ENCODE results near the gene PITPNC1. TPM values are rescaled to one million over a fixed set of nuclear protein-coding genes. Genes with fewer than 3 reads are reported as not detected.

PITPNC1 gene
- polyA plus RNA-seq, 1 experiment: 9.1 TPM

GRCh38 chr17:67520916-67521774 lies 144.1 kb downstream of the PITPNC1 start:
- CTCF ChIA-PET: interaction anchor here (0.5 kb wide), 1 partner anchor 108 kb away, joined by 3 read pairs; no protein-coding TSS in a partner anchor
- no peak overlapping the region for H3K4me3 ChIP-seq (ENCODE audit: low read depth, low read length)
- no peak overlapping the region for H3K27ac ChIP-seq (ENCODE audit: low read depth, low read length)
- DNase-seq (ENCODE audit: low read depth, low spot score): no peak
- no peaks in the 10 kb centered on the region for H3K27me3 ChIP-seq (ENCODE audit: control insufficient read depth, insufficient read depth, low read length)
- TF ChIP-seq, protein P1, sequence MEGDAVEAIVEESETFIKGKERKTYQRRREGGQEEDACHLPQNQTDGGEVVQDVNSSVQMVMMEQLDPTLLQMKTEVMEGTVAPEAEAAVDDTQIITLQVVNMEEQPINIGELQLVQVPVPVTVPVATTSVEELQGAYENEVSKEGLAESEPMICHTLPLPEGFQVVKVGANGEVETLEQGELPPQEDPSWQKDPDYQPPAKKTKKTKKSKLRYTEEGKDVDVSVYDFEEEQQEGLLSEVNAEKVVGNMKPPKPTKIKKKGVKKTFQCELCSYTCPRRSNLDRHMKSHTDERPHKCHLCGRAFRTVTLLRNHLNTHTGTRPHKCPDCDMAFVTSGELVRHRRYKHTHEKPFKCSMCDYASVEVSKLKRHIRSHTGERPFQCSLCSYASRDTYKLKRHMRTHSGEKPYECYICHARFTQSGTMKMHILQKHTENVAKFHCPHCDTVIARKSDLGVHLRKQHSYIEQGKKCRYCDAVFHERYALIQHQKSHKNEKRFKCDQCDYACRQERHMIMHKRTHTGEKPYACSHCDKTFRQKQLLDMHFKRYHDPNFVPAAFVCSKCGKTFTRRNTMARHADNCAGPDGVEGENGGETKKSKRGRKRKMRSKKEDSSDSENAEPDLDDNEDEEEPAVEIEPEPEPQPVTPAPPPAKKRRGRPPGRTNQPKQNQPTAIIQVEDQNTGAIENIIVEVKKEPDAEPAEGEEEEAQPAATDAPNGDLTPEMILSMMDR (IDR thresholded peaks at IDR 0.05; ENCODE audit: low read depth, low read length): no peak
- H3K9me3 ChIP-seq (ENCODE audit: control insufficient read depth, insufficient read depth, low read length): no peaks in the 10 kb centered on the region
- POLR2A ChIA-PET: no interaction called here

DNA sequence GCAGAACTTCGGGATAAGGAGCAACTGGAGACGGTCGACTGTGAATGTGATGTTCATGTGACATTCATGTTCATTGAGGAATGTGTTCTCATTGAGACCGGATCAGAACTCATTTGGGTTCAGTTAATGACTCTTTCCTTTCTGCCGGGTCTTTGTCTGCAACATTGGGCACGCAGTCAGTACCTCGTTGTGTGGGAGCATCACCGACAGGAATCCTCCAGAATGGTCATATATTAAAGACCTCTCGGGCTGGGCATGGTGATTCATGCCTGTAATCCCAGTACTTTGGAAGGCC lies 144.6 kb downstream of the PITPNC1 start:
- Histone ChIP-seq H3K27me3 (ENCODE audit: control insufficient read depth, insufficient read depth, low read length) (no peaks in the 10 kb centered on the region), H3K9me3 (ENCODE audit: control insufficient read depth, insufficient read depth, low read length) (no peaks in the 10 kb centered on the region), H3K4me3 (ENCODE audit: low read depth, low read length) (no peak overlapping the region), H3K27ac (ENCODE audit: low read depth, low read length) (no peak overlapping the region)
- POLR2A ChIA-PET: no interaction called here
- TF ChIP-seq, protein P1 (IDR thresholded peaks at IDR 0.05; ENCODE audit: low read depth, low read length): no peak
- CTCF ChIA-PET: no interaction called here
- DNase-seq (ENCODE audit: low read depth, low spot score): no peak

- Histone ChIP-seq H3K27ac (ENCODE audit: low read depth, low read length) (no peak overlapping the region), H3K27me3 (ENCODE audit: control insufficient read depth, insufficient read depth, low read length) (no peaks in the 10 kb centered on the region), H3K4me3 (ENCODE audit: low read depth, low read length) (no peak overlapping the region), H3K9me3 (ENCODE audit: control insufficient read depth, insufficient read depth, low read length) (no peaks in the 10 kb centered on the region)
- POLR2A ChIA-PET: interaction anchor here (0.7 kb wide), 1 partner anchor 265 kb away, joined by 5 read pairs; no protein-coding TSS in a partner anchor
- TF ChIP-seq, protein P1 (IDR thresholded peaks at IDR 0.05; ENCODE audit: low read depth, low read length): no peak
- CTCF ChIA-PET: interaction anchor here (0.6 to 1.1 kb wide), 3 partner anchors 22 to 48 kb away, joined by 3 to 7 read pairs (median 4); no protein-coding TSS in a partner anchor
- no peak for DNase-seq (ENCODE audit: low read depth, low spot score)
Observed at GRCh38 chr17:67523101-67523500, 146.0 kb downstream of the PITPNC1 start.

DNA sequence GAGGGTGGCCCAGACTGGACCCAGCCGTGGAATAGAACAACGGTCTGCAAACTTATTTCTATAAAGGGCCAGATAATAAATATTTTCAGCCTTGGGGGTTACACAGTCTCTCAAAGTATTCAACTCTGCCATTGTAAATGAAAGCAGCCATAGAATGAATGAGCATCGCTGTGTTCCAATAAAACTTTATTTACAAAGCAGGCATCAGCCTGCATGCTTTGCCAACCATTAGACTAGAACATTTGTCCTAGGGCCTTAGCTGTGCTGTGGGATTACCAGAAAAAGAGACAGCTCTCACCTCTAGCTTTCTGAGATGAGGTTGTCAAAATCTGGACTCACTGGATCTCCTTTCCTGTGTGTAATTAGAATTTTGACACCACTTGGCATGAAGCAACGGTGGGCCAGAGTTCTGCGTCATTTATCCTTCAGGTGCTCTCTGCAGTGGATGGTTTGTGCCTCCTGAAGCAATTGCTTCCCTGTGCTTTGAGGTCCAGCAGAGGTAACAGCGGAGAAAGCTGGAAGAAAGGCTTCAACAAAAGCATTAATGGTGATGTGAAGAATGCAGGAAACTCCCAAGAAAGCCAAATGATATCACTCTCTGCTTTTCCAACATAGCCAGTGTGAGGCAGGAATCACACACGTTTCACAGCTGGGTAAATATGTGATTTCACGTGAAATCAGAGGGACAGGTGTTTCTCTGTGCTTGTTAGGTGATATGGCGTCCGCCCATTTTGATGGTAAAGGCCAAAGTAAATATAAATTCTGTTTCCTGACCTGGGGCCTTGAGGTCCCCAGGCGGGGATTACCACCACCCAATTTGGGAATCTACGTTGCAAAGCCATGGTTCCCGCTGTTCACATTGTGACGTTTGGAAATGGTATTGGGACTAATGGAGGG lies 148.4 kb downstream of the PITPNC1 start:
- CTCF ChIA-PET: interaction anchor here (0.5 to 1.0 kb wide), 2 partner anchors 85 to 147 kb away, joined by 3 read pairs; no protein-coding TSS in a partner anchor

More for the DNA sequence above, 148.4 kb downstream of the PITPNC1 start:
- Histone ChIP-seq H3K27me3 (ENCODE audit: control insufficient read depth, insufficient read depth, low read length) (no peaks in the 10 kb centered on the region), H3K9me3 (ENCODE audit: control insufficient read depth, insufficient read depth, low read length) (no peaks in the 10 kb centered on the region), H3K4me3 (ENCODE audit: low read depth, low read length) (no peak overlapping the region), H3K27ac (ENCODE audit: low read depth, low read length) (no peak overlapping the region)
- POLR2A ChIA-PET: interaction anchor here (0.6 kb wide), 1 partner anchor 1280 kb away, joined by 4 read pairs; no protein-coding TSS in a partner anchor
- DNase-seq (ENCODE audit: low read depth, low spot score): no peak
- TF ChIP-seq, protein P1 (IDR thresholded peaks at IDR 0.05; ENCODE audit: low read depth, low read length): no peak
